Lower leg skin (tissue), 3 donors: ENCODE measurements around the gene DSG2.

Experiments
- POLR2A ChIP-seq, 2 donors: fragments of 450-650 bp; IDR thresholded peaks; one replicate each; pipeline ENCODE4 v1.6.1; 2016 to 2017; ENCODE audit warnings: antibody characterized with exemption in 2 of 2, mild to moderate bottlenecking in 1 of 2, moderate library complexity in 1 of 2
- TF ChIP-seq, protein P1 (sequence below), 3 donors: fragments of 450-650 bp; IDR thresholded peaks; one replicate each; pipeline ENCODE4 v1.5.1; 2016; ENCODE audit warnings: antibody characterized with exemption in 3 of 3, mild to moderate bottlenecking in 3 of 3, moderate library complexity in 2 of 3

DNA sequence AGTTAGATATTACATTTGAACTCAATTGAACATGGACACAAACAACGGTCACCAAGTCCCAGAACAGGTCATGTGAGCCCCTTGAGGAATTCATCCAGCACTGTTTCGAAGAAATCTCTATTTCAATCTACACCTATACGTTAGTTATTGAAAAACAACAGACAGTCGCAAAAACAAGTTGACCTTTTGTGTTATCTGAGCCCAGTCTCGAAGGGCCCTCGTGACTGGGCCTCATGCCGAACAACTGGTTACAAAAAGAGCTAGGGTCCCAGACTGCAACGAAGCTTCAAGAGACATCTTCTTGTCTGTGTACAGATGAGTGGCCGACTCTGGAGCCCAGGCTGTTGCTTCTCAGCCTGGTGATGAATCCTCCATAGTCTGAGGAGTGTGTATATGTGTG, 5.3 kb upstream of the DSG2 start:
- TF ChIP-seq, protein P1, sequence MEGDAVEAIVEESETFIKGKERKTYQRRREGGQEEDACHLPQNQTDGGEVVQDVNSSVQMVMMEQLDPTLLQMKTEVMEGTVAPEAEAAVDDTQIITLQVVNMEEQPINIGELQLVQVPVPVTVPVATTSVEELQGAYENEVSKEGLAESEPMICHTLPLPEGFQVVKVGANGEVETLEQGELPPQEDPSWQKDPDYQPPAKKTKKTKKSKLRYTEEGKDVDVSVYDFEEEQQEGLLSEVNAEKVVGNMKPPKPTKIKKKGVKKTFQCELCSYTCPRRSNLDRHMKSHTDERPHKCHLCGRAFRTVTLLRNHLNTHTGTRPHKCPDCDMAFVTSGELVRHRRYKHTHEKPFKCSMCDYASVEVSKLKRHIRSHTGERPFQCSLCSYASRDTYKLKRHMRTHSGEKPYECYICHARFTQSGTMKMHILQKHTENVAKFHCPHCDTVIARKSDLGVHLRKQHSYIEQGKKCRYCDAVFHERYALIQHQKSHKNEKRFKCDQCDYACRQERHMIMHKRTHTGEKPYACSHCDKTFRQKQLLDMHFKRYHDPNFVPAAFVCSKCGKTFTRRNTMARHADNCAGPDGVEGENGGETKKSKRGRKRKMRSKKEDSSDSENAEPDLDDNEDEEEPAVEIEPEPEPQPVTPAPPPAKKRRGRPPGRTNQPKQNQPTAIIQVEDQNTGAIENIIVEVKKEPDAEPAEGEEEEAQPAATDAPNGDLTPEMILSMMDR (IDR thresholded peaks at IDR 0.05), result no peak
- no peak for TF ChIP-seq POLR2A (IDR thresholded peaks at IDR 0.05)
